Stimulated activated CD8-positive, alpha-beta memory T cell treated with anti-CD3 and anti-CD28 coated beads, Interleukin-12 subunit alpha, Interleukin-12 subunit beta, amount 100 ng/mL, for 4 hours (primary cell): ENCODE measurements around the gene BAIAP2.

Source experiments
- DNase-seq: peaks from one replicate; pipeline ENCODE4 v3.0.0-alpha.2; 2020; ENCODE audit warnings: low read depth

The BAIAP2 gene

DNA sequence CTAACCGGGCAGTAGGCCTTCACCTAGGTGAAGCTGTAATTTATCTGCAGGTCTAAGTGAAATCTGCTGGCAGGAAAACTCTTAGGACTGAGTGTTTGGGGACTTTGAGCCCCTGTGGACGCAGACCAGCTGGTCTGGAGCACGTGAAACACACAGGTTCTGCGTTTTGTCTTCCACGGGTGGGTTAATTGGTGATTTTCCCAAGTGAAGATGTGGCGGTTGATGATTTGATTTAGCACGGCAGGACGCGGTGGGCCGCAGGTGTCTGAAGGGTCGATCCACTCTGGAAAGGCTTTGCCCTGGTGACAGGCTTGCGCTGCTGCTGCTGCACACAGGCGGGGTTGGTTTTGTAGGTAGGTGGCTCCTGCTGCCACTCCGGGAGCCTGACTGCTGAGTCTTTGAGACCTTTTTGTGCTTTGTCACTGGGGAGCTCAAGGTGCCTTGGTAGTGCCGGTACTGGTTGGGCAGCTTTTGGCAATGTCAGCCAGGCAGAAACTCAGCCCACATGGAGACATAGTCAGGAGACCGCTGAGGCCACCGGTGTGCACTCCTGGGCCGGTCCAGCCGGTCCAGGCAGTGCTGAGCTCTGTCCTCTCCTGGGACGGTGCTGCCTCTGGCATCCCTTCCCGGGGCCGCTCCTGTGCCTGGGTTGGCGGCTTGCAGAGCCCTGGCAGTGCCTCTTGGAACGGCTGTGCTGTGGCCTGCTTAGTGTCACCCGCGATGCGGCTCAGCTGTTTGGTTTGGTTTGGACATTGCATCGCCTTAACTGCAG is 2.3 kb downstream of the BAIAP2 start:
- no peak for DNase-seq

DNA sequence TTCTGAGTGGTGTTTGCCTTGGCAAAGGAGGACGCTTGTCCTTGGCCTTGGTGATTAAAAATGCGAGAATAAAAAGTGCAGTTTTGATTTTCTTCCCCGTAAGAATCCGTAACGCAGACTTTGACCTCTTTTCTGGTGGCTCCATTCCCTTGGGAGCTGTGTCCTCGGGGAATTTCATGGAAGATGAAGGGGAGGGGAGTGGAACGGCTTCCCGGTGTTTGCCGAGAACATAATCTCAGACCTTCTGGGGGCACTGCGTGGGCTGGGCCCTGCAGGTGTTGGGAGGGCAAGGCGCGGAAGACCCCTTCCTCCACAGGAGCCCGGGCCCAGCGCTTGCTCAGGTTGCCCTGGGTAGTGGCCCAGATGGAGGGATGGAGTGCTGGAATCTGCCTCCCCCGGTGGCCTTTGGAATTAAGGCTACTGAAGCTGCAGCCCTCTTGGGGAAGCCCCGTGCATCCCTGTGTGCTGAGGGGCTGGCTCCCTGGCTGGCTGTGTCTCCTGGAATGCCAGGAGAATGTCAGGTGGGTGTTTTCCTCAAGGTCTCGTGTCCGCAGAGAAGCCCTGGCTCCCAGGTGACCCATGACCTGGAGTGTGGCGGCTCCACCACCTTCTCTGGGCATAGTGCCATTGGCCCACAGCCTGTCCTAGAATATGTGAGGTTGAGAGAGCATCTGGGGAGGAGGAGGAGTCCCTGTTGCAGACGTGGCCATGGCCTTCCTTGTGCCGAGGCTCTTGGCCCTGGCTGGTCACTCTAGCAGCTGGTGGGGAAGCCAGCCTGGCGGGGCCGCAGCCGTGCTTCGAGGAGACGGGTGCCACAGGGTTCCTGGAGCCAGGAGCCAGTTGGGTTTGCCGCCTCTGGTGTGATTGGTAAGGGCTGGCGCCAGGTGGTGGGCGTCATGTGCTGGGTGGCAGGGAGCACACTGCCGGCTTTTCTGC is 3.1 kb downstream of the BAIAP2 start:
- DNase-seq = no peak

DNA sequence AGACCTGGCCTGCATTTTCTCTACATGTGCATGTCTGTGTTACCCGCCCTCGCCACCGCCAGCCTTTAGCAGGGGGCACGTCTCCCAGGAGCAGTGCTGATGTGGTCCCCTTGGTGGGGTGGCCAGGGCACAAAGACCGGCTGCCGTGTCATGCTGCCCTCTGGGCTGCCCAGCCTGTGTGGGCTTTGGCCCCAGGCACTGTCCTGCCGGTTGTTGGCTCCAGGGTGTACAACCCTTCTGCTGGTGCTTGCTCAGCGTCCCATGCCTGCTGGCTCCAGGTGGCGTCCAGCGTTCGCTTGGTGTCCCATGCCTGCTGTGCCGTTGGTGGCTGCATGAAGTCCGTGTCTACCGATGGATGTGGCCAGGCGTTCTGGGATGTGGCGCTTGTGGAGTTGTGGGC is 4.1 kb downstream of the BAIAP2 start:
- DNase-seq = no peak

GRCh38 chr17:81039854-81040758 is 5.2 kb downstream of the BAIAP2 start:
- DNase-seq = no peak

DNA sequence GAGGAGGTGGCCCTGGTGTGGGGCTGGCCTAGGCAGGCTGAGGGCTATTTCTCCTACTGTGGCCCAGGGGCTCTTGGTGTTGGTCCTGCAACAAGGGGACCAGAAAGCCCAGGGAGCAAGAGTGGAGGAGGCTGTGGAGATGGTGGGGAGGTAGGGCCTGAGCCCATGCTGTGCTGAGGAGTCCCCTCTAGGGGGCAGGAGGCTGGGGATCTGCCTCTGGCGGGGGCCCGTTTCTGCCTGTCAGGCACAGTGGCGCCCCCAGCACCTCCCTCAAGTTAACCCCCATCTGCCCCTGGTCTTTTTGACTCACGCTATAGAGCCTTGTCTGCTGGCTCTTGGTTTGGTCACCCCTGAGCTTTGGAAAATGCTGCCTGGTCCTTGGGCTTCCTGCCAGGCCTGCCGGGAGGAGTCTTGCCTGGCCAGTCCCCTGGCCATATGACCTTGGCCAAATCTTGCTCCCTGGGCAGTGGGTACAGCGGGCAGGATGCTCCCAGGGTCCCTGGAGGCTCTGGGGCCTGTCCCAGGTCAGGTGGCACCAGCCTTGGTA is 5.9 kb downstream of the BAIAP2 start:
- no peak for DNase-seq

DNA sequence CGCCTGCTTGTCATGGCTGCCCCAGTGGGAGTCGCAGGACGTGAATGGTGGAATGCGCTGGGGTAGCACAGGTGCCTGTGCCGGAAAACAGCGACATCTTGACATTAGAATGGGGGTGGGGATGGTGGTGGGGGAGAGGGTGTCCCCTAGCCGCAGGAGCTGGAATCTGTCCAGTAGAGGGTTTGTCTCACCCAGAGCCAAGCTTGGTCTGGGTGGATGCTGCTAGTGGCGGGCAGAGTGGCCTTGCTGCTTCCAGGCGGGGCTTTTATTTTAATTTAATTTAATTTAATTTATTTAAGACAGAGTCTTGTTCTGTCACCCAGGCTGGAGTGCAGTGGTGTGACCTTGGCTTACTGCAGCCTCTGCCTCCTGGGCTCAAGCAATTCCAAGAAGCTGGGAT is 7.7 kb downstream of the BAIAP2 start:
- no peak for DNase-seq

DNA sequence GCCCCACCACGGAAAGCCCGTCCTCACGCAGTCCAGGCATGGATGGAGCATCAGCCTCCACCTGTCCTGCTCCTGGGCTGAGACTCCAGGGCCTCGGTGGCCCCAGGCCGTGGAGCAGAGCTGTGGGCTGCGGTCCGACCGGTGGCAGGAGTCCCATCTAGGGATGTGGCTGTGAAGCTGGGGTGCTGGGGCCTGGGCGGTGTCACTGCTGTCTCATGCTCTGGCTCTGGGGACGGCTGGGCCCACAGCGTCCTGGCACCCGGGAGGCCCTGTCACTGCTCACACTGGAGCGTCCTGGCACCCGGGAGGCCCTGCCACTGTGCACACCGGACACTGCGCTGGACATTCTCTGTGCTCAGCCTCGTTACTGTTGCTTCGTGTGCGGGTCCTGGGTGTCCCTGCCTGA is 8.4 kb downstream of the BAIAP2 start:
- DNase-seq = no peak

GRCh38 chr17:81043725-81044427 is 8.9 kb downstream of the BAIAP2 start:
- no peak for DNase-seq

DNA sequence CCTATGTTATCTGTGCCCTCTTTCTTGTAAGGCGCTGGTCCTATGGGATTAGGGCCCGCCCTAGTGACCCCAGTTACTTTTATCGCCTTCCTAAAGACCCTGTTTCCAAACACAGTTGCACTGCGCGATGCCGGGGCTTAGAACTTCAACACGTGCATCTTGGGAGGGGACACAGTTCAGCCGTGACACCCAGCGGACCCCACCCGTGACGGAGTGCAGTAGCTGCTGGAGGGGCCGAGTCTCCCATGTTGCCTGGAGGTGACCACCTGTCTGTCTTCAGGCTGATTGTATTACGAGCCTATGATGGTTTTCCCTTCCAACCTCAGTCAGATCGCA is 9.4 kb downstream of the BAIAP2 start:
- DNase-seq = no peak

DNA sequence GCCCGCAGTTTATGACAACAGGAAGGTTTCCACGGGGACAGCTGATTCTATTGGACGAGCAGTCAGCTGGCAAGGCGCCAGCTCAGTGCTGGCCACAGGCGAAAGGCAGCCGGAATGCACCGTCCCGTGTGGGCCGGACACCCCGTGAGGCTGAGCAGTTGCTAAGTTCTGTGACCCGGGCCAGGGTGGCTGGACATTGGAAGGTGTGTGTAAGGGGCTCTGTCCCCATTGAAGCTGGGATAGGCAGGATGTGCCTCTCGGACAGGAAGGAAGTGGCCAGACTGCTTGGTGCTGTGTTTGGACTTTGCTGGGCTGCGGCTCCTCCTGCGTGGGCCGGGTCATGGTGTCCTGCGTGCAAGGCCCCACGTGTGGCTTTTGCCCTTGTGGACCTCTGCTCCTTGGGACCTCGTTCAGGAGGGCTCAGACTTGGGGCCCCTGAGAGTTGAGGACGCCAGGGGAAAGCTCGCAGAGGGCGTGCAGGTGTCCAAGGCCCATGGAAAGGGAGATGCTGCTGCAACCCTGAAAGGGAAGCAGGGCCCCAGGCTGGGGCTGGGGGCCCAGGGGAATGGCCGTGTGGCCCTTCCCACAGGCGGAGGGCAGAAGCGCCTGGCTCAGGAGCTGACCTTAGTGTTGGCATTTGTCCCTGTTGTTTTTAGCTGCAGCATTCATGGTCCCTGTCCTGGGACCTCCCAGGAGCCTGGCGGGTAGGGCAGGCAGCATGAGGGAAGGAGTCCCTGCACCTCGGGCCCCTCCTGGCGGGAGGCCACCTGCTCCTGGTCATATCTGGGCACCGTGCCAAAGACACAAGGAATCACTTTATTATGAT is 10.0 kb downstream of the BAIAP2 start:
- no peak for DNase-seq

DNA sequence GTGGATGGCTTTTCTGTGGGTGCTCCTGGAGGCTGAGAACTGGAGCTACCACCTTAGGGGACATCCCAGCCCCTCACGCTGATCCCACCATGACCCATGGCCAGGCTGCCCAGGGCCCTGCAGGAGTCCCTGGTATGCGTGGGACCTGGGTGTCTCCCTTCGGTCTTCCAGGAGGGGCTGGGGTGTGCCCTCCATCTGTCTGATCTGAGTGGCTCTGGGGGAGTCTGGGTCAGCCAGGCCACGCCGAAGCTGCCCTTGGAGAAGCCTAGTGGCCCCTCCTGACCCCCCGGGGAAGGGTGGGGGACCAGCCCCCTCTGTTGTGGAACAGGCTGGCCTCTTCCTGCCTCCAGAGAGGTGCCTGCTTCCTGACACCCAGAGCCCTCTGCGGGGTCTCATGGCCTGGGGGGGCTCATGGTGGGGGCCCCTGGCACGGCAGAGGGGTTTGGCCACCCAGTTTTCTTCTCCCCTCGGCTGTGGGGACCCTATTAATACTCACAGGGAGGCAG is 10.7 kb downstream of the BAIAP2 start:
- no peak for DNase-seq

DNA sequence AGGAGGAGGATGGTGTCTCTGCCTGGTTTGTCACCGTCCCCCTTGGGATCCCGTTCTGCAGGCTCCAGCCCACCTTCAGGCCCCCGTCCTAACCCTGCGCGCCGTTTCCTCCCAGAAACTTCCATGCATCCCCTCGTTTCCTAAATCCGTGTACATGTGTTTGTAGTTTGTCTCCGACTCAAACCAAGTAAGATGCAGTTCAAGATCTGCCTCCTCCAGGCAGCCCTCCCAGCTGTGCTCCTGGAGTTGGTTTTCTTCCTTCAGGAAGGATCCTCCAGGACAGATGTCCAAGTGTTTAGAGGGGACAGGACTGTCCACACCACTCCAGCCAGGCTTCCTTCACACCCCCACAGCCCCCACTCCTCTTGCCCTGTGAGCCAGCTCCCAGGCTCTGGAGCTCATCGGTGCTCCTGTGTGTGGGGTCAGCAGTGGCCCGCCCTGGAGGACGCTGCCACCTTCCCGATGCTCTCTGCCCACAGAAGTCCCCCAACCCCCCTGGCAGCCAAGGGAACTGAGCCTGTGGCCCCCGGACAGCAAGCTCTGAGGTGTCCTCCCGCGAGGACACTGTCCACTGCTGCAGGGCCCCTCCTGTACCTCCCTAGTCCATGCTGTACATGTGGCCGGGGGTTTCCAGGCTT is 11.3 kb downstream of the BAIAP2 start:
- DNase-seq = no peak

- DNase-seq = no peak
Measured at GRCh38 chr17:81046770-81047359, 11.9 kb downstream of the BAIAP2 start.

DNA sequence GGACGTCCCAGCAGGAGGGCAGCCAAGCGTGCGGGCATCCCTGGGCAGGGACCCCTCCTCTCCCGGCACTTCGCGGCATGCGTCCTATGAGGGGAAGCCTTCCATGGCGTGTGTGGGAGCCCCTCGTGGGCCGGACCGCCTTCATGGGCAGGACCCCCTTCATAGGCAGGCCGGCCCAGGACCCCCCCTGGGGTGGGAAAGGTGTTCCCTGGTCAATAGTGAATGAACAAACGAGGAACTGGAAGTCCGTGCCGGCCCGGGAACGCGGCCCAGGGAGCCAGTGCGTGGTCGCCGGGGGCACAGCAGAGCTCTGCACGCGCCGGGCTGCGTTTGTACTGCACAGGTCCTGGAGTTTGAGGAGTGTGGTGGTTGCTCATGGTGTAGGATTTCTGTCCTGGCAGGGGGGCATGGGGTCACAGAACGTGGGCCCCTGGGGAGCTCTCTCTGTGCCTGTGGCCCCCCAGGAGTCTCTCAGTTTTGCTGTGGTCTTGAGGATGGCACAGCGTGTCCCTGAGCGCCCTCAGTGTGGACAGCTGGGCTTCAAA is 13.9 kb downstream of the BAIAP2 start:
- DNase-seq = no peak

- no peak for DNase-seq
Measured at GRCh38 chr17:81049372-81049911, 14.5 kb downstream of the BAIAP2 start.

DNA sequence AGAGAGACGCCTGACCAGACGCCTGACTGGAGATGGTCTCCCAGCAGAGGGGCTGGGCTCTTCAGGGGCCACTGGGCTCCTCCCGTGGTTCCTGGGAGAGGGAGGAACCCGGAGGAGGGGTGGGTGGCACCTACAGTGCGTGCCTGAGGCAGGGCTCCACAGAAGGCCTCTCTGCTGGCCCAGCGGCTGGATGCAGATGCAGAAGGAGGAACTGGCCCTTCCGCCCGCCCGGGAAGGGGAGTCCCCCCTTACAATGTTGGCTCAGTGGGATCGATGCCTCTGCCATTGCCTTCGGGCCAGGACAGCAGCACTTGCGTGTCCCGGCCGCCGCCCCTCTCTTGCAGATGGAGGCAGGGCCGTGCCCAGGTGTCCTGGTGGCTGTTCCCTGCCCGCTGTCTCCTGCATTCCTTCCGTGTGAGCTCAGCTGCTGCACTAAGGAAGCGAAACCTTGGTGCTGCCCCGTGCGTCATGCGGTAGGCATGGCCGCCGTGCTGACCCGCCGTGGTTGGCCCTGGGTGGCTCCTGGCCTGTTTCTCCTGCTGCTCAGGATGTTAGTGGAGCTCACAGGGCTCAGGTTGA is 15.1 kb downstream of the BAIAP2 start:
- DNase-seq = no peak

DNA sequence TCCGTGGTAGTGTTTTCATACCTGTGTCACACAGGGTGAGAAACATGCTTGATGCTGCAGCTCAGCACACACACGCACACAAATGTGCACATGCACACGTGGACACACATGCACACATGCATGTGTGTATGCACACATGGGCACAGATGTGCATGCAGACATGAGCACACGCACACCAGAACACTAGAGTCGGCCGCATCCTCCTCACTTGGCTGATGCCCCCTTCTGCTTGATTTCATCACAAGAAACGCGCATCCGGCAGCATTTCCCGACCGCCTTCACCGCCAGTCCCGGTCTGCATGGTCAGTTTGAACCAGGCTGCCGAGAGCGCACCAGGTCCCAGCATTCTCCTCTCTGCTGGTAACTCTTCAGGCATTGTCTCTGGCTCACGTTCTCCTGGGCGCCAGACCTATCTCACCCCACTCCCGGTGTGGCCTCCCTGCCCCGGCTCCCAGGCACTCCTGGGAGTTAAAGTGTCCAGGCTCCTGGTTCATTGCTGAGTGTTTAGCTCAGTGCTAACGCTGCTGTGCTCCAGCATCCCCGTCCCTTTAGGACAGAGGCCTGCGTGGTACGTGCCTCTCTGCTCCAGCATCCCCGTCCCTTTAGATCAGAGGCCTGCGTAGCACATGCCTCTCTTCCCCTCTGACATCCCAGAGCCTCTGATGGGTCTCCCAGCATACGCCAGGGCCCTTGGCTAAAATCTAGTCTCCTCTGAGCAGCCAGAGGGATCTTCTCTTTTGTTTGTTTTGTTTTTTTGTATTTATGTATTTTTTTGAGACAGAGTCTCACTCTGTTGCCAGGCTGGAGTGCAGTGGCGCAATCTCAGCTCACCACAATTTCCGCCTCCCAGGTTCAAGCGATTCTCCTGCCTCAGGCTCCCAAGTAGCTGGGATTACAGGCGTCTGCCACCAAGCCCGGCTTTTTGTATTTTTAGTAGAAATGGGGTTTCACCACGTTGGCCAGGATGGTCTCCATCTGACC is 16.0 kb downstream of the BAIAP2 start:
- DNase-seq = no peak
